Measurements from ENCODE around the gene FGF14. TPM values are rescaled to one million over a fixed set of nuclear protein-coding genes. Genes with fewer than 3 reads are reported as not detected.

The FGF14 gene
- total RNA-seq, 1 experiment from 2014 or later: 0.22 TPM

- Histone ChIP-seq H3K9me3 (ENCODE audit: control insufficient read depth, low read depth, low read length) (no peaks in the 10 kb centered on the region), H3K4ac (ENCODE audit: low read depth, low read length) (no peak overlapping the region), H3K27me3 (ENCODE audit: insufficient read depth, low read length) (no peaks in the 10 kb centered on the region), H3K56ac (ENCODE audit: insufficient read length, low read depth, low read length) (no peak overlapping the region), H3K9ac (ENCODE audit: extremely low read depth, insufficient read length, low read length) (no peak overlapping the region), H2AFZ (ENCODE audit: low read length) (no peak overlapping the region), H2BK20ac (ENCODE audit: low read depth, low read length, poor library complexity, severe bottlenecking) (no peak overlapping the region), H3K4me1 (ENCODE audit: insufficient read depth, low read length) (no peaks in the 10 kb centered on the region), H3K27ac (ENCODE audit: insufficient read length, low read depth, low read length) (no peak overlapping the region), H4K8ac (replicated peaks; ENCODE audit: insufficient read length, low read depth, low read length) (no peak overlapping the region), H2BK12ac (ENCODE audit: insufficient read length, low read depth, low read length) (no peak overlapping the region), H3K4me2 (ENCODE audit: insufficient read depth, insufficient read length, low read length) (no peak overlapping the region), H3K14ac (ENCODE audit: insufficient read depth, low read length) (no peak overlapping the region), H4K5ac (ENCODE audit: insufficient read length, low read depth, low read length) (no peak overlapping the region), H2BK5ac (ENCODE audit: insufficient read length, low read length) (no peak overlapping the region), H4K20me1 (ENCODE audit: control insufficient read depth, insufficient read depth, insufficient read length) (no peaks in the 10 kb centered on the region), H2AK5ac (ENCODE audit: insufficient read length, low read length) (no peak overlapping the region), H3K18ac (ENCODE audit: insufficient read length, low read depth, low read length) (no peak overlapping the region), H3K23me2 (ENCODE audit: insufficient read length, low read depth, low read length, poor library complexity, severe bottlenecking) (no peaks in the 10 kb centered on the region), H4K91ac (ENCODE audit: insufficient read length, low read depth, low read length) (no peak overlapping the region), H3K79me2 (ENCODE audit: insufficient read depth, low read length) (no peaks in the 10 kb centered on the region), H3T11ph (ENCODE audit: low read length) (no peak overlapping the region), H2BK120ac (ENCODE audit: low read depth, low read length, poor library complexity, severe bottlenecking) (no peak overlapping the region), H3K79me1 (ENCODE audit: insufficient read depth, low read depth, low read length, poor library complexity, severe bottlenecking) (no peaks in the 10 kb centered on the region), H3K23ac (ENCODE audit: insufficient read length, low read depth, low read length) (no peak overlapping the region), H2BK15ac (ENCODE audit: low read depth, low read length) (no peak overlapping the region)
- no CpG with 5 or more reads among the region's 2 CpGs for WGBS (ENCODE audit: extremely low coverage, insufficient read length, low lambda C conversion rate)
- Mint-ChIP-seq H3K4me3 (no peak overlapping the region), H3K27ac (no peak overlapping the region), H3K9me3 (no peaks in the 10 kb centered on the region), H3K27me3 (ENCODE audit: low read depth) (peaks cover 5% of the 10 kb centered on the region), H3K36me3 (ENCODE audit: insufficient read depth in 1 of 3, low read depth in 3 of 3) (no peaks in the 10 kb centered on the region), H3K4me1 (peaks cover under 1 to 1% of the 10 kb centered on the region in 2 experiments)
- TF ChIP-seq CTCF (conservative IDR thresholded peaks at IDR 0.05): no peak
- no peak for DNase-seq
Measured at GRCh38 chr13:101698400-101698799, 703.4 kb downstream of the FGF14 start.

Data from H9 (cell line).